ENCODE data around the gene ANKRD44.

ANKRD44 gene

GRCh38 chr2:196956069-196956468, 354.5 kb downstream of the ANKRD44 start:
- Histone ChIP-seq H3K27me3 (ENCODE audit: insufficient read depth, low read length, poor library complexity, severe bottlenecking) (no peaks in the 10 kb centered on the region), H2AFZ (ENCODE audit: low read length) (no peak overlapping the region), H3K79me2 (ENCODE audit: insufficient read depth, low read length) (no peaks in the 10 kb centered on the region), H3K36me3 (ENCODE audit: insufficient read depth, low read length) (no peaks in the 10 kb centered on the region), H4K20me1 (ENCODE audit: insufficient read depth, low read length, poor library complexity, severe bottlenecking) (no peaks in the 10 kb centered on the region), H3K9ac (ENCODE audit: low read depth, low read length, poor library complexity, severe bottlenecking) (no peak overlapping the region), H3K9me2 (replicated peaks; ENCODE audit: low read depth, low read length) (no peaks in the 10 kb centered on the region), H3K4me3 (ENCODE audit: low read length, poor library complexity, severe bottlenecking) (no peak overlapping the region), H3F3A (ENCODE audit: low read depth) (no peaks in the 10 kb centered on the region), H3K9me3 (ENCODE audit: insufficient read depth, low read depth, low read length) (no peaks in the 10 kb centered on the region), H3K4me1 (ENCODE audit: insufficient read depth, low read length, poor library complexity, severe bottlenecking) (peaks cover 4% of the 10 kb centered on the region), H3K4me2 (ENCODE audit: low read depth, low read length, poor library complexity, severe bottlenecking) (no peak overlapping the region)
- TF ChIP-seq EZH2phosphoT487 (IDR thresholded peaks at IDR 0.05; ENCODE audit: borderline replicate concordance) (no peak), CTCF (conservative IDR thresholded peaks at IDR 0.05; ENCODE audit: low read length) (no peak)

- H3K27me3 ChIP-seq (ENCODE audit: insufficient read depth, low read length, poor library complexity, severe bottlenecking): no peaks in the 10 kb centered on the region
- H4K20me1 ChIP-seq (ENCODE audit: insufficient read depth, low read length, poor library complexity, severe bottlenecking): no peaks in the 10 kb centered on the region
- no peak overlapping the region for H3K9ac ChIP-seq (ENCODE audit: low read depth, low read length, poor library complexity, severe bottlenecking)
- H3K4me1 ChIP-seq (ENCODE audit: insufficient read depth, low read length, poor library complexity, severe bottlenecking): peaks cover 4% of the 10 kb centered on the region
- H3K9me3 ChIP-seq (ENCODE audit: insufficient read depth, low read depth, low read length): no peaks in the 10 kb centered on the region
- no peak overlapping the region for H3K4me3 ChIP-seq (ENCODE audit: low read length, poor library complexity, severe bottlenecking)
- H3F3A ChIP-seq (ENCODE audit: low read depth): no peaks in the 10 kb centered on the region
- no peaks in the 10 kb centered on the region for H3K79me2 ChIP-seq (ENCODE audit: insufficient read depth, low read length)
- no peaks in the 10 kb centered on the region for H3K9me2 ChIP-seq (replicated peaks; ENCODE audit: low read depth, low read length)
- H3K36me3 ChIP-seq (ENCODE audit: insufficient read depth, low read length): no peaks in the 10 kb centered on the region
- H3K4me2 ChIP-seq (ENCODE audit: low read depth, low read length, poor library complexity, severe bottlenecking): no peak overlapping the region
- no peak overlapping the region for H2AFZ ChIP-seq (ENCODE audit: low read length)
- TF ChIP-seq CTCF (conservative IDR thresholded peaks at IDR 0.05; ENCODE audit: low read length) (no peak), EZH2phosphoT487 (IDR thresholded peaks at IDR 0.05; ENCODE audit: borderline replicate concordance) (no peak)
Measured at GRCh38 chr2:196955036-196955435, 355.5 kb downstream of the ANKRD44 start.

- Histone ChIP-seq H3K79me2 (ENCODE audit: insufficient read depth, low read length) (no peaks in the 10 kb centered on the region), H3K4me2 (ENCODE audit: low read depth, low read length, poor library complexity, severe bottlenecking) (no peak overlapping the region), H3K9ac (ENCODE audit: low read depth, low read length, poor library complexity, severe bottlenecking) (no peak overlapping the region), H3K4me3 (ENCODE audit: low read length, poor library complexity, severe bottlenecking) (no peak overlapping the region), H3K27me3 (ENCODE audit: insufficient read depth, low read length, poor library complexity, severe bottlenecking) (no peaks in the 10 kb centered on the region), H3K36me3 (ENCODE audit: insufficient read depth, low read length) (no peaks in the 10 kb centered on the region), H4K20me1 (ENCODE audit: insufficient read depth, low read length, poor library complexity, severe bottlenecking) (no peaks in the 10 kb centered on the region), H3K4me1 (ENCODE audit: insufficient read depth, low read length, poor library complexity, severe bottlenecking) (peaks cover 4% of the 10 kb centered on the region), H3K9me2 (replicated peaks; ENCODE audit: low read depth, low read length) (no peaks in the 10 kb centered on the region), H2AFZ (ENCODE audit: low read length) (no peak overlapping the region), H3K9me3 (ENCODE audit: insufficient read depth, low read depth, low read length) (no peaks in the 10 kb centered on the region), H3F3A (ENCODE audit: low read depth) (no peaks in the 10 kb centered on the region)
- TF ChIP-seq EZH2phosphoT487 (IDR thresholded peaks at IDR 0.05; ENCODE audit: borderline replicate concordance) (no peak), CTCF (conservative IDR thresholded peaks at IDR 0.05; ENCODE audit: low read length) (no peak)
Measured at GRCh38 chr2:196954001-196954400, 356.6 kb downstream of the ANKRD44 start.
